Measurements from ENCODE around the gene RNASEH2A. TPM values are rescaled to one million over a fixed set of nuclear protein-coding genes. Genes with fewer than 3 reads are reported as not detected.
A peak's percentile ranks its signal among the peaks of the same experiment; 100 is the strongest.
"Not testable (repeated sequence)": the region's sequence is repeated elsewhere in the genome, so short reads cannot be mapped to it uniquely, and the experiment has no call there.

The RNASEH2A gene
- total RNA-seq, 2 experiments from 2014 or later: 46.2 to 47.8 TPM

GRCh38 chr19:12843999-12844732 lies 37.8 kb downstream of the RNASEH2A start:
- DNase-seq: no peak
- no peak for ATAC-seq (ENCODE audit: low read depth)
- H3K9me3 Mint-ChIP-seq: no peaks in the 10 kb centered on the region
- POLR2A ChIA-PET: no interaction called here
- peaks cover 16% of the 10 kb centered on the region for H3K4me1 Mint-ChIP-seq
- peaks cover 48% of the 10 kb centered on the region for H3K27me3 Mint-ChIP-seq
- no peaks in the 10 kb centered on the region for H3K36me3 Mint-ChIP-seq
- no peak overlapping the region for H3K27ac Mint-ChIP-seq
- H3K4me3 Mint-ChIP-seq: no peak overlapping the region

GRCh38 chr19:12846613-12847012 lies 40.2 kb downstream of the RNASEH2A start:
- POLR2A ChIA-PET: interaction anchor here (1.2 to 2.1 kb wide), 2 partner anchors 53 to 55 kb away, joined by 4 to 5 read pairs; partner anchors contain the start of gene JUNB
- H3K27me3 Mint-ChIP-seq: peaks cover 31% of the 10 kb centered on the region
- not testable (repeated sequence) for H3K9me3 Mint-ChIP-seq; DNase-seq; H3K36me3 Mint-ChIP-seq; H3K4me1 Mint-ChIP-seq; ATAC-seq (ENCODE audit: low read depth); H3K27ac Mint-ChIP-seq
- H3K4me3 Mint-ChIP-seq: peak overlapping the region; percentile 19

- Mint-ChIP-seq H3K9me3 (no peaks in the 10 kb centered on the region), H3K27ac (no peak overlapping the region), H3K4me3 (peak overlapping the region; percentile 61), H3K27me3 (peaks cover 27% of the 10 kb centered on the region), H3K36me3 (no peaks in the 10 kb centered on the region), H3K4me1 (peaks cover 2% of the 10 kb centered on the region)
- DNase-seq: peak; percentile 95
- POLR2A ChIA-PET: interaction anchor here (0.5 to 2.1 kb wide), 4 partner anchors 54 to 103 kb away, joined by 3 to 5 read pairs (median 4); partner anchors contain the start of gene JUNB
- peak; percentile 94 for ATAC-seq (ENCODE audit: low read depth)
Measured at GRCh38 chr19:12847159-12848139, 41.1 kb downstream of the RNASEH2A start.

- no peaks in the 10 kb centered on the region for H3K9me3 Mint-ChIP-seq
- POLR2A ChIA-PET: no interaction called here
- H3K36me3 Mint-ChIP-seq: no peaks in the 10 kb centered on the region
- H3K27ac Mint-ChIP-seq: no peak overlapping the region
- peaks cover 9% of the 10 kb centered on the region for H3K27me3 Mint-ChIP-seq
- no peak for DNase-seq
- H3K4me3 Mint-ChIP-seq: no peak overlapping the region
- H3K4me1 Mint-ChIP-seq: no peaks in the 10 kb centered on the region
- ATAC-seq (ENCODE audit: low read depth): no peak
Measured at GRCh38 chr19:12856653-12857052, 50.3 kb downstream of the RNASEH2A start.

- Mint-ChIP-seq H3K27me3 (peaks cover 12% of the 10 kb centered on the region), H3K4me3 (no peak overlapping the region), H3K9me3 (no peaks in the 10 kb centered on the region), H3K27ac (no peak overlapping the region), H3K4me1 (no peaks in the 10 kb centered on the region), H3K36me3 (no peaks in the 10 kb centered on the region)
- DNase-seq: no peak
- POLR2A ChIA-PET: no interaction called here
- no peak for ATAC-seq (ENCODE audit: low read depth)
Measured at GRCh38 chr19:12858041-12858928, 51.9 kb downstream of the RNASEH2A start.

- Mint-ChIP-seq H3K9me3 (no peaks in the 10 kb centered on the region), H3K36me3 (no peaks in the 10 kb centered on the region), H3K4me3 (no peak overlapping the region), H3K4me1 (no peaks in the 10 kb centered on the region), H3K27ac (no peak overlapping the region), H3K27me3 (peaks cover 12% of the 10 kb centered on the region)
- ATAC-seq (ENCODE audit: low read depth): no peak
- DNase-seq: no peak
- POLR2A ChIA-PET: no interaction called here
Measured at GRCh38 chr19:12859546-12859945, 53.2 kb downstream of the RNASEH2A start.

Small RNA genes within 50 kb of the gene (microRNA-seq; reads per million reads assigned to microRNA genes)
- not detected for gene MIR5684
- not detected for gene MIR6794

Other genes with a start within 250 kb of the RNASEH2A start
- 10 to 100 TPM; 14.9 to 17.4 TPM for gene ZNF490, start 195.8 kb upstream of the RNASEH2A start, total RNA-seq
- gene ZNF791, start 195.7 kb upstream of the RNASEH2A start, total RNA-seq: 10 to 100 TPM; 37.1 to 42.7 TPM
- gene MAN2B1, start 139.8 kb upstream of the RNASEH2A start, total RNA-seq: 100 to 1,000 TPM; 108 to 115 TPM
- 10 to 100 TPM; 18.2 to 21.1 TPM for gene WDR83, start 139.8 kb upstream of the RNASEH2A start, total RNA-seq
- gene DHPS, start 124.7 kb upstream of the RNASEH2A start, total RNA-seq: 100 to 1,000 TPM; 148 to 149 TPM
- gene GNG14, start 118.6 kb upstream of the RNASEH2A start, total RNA-seq: not detected
- 1 to 10 TPM; 4.9 to 5.3 TPM for gene FBXW9, start 110.0 kb upstream of the RNASEH2A start, total RNA-seq
- 10 to 100 TPM; 80.8 to 81.9 TPM for gene TNPO2, start 82.7 kb upstream of the RNASEH2A start, total RNA-seq
- gene TRIR, start 71.9 kb upstream of the RNASEH2A start, total RNA-seq: 100 to 1,000 TPM; 213 to 214 TPM
- 10 to 100 TPM; 46.4 to 47.2 TPM for gene GET3, start 69.1 kb upstream of the RNASEH2A start, total RNA-seq
- not detected for gene BEST2, start 54.8 kb upstream of the RNASEH2A start, total RNA-seq
- 10 to 100 TPM; 20.0 to 20.3 TPM for gene HOOK2, start 31.0 kb upstream of the RNASEH2A start, total RNA-seq
- gene JUNB, start 15.1 kb upstream of the RNASEH2A start, total RNA-seq: 10 to 100 TPM; 82.7 to 84.6 TPM
- 100 to 1,000 TPM; 170 to 181 TPM for gene PRDX2, start 4.8 kb upstream of the RNASEH2A start, total RNA-seq
- 10 to 100 TPM in 1 of 2 experiments, 1 to 10 TPM in 1; 5.8 to 10.8 TPM for gene THSD8, start 4.5 kb upstream of the RNASEH2A start, total RNA-seq
- not detected for gene RTBDN, start 28.0 kb downstream of the RNASEH2A start, total RNA-seq
- 1 to 10 TPM; 1.8 to 2.6 TPM for gene MAST1, start 31.9 kb downstream of the RNASEH2A start, total RNA-seq
- gene DNASE2, start 74.9 kb downstream of the RNASEH2A start, total RNA-seq: 10 to 100 TPM; 29.0 to 30.4 TPM
- under 1 TPM in 1 of 2 experiments, not detected in 1; 0.19 TPM for gene KLF1, start 80.6 kb downstream of the RNASEH2A start, total RNA-seq
- 10 to 100 TPM; 39.7 to 43.4 TPM for gene GCDH, start 84.6 kb downstream of the RNASEH2A start, total RNA-seq
- 1 to 10 TPM; 3.6 to 4.4 TPM for gene SYCE2, start 112.7 kb downstream of the RNASEH2A start, total RNA-seq
- 10 to 100 TPM; 69.2 to 73.3 TPM for gene FARSA, start 127.1 kb downstream of the RNASEH2A start, total RNA-seq
- gene CALR, start 132.0 kb downstream of the RNASEH2A start, total RNA-seq: 100 to 1,000 TPM; 522 to 531 TPM
- 100 to 1,000 TPM; 128 to 141 TPM for gene RAD23A, start 139.3 kb downstream of the RNASEH2A start, total RNA-seq
- gene GADD45GIP1, start 150.6 kb downstream of the RNASEH2A start, total RNA-seq: 10 to 100 TPM; 18.4 to 19.4 TPM
- not detected for gene DAND5, start 163.0 kb downstream of the RNASEH2A start, total RNA-seq
- 1 to 10 TPM; 1.5 to 2.5 TPM for gene NFIX, start 188.9 kb downstream of the RNASEH2A start, total RNA-seq